ENCODE data around the gene VGLL4. TPM values are rescaled to one million over a fixed set of nuclear protein-coding genes. Genes with fewer than 3 reads are reported as not detected.
"Not testable (repeated sequence)": the region's sequence is repeated elsewhere in the genome, so short reads cannot be mapped to it uniquely, and the experiment has no call there.

The VGLL4 gene
- total and polyA plus RNA-seq, 5 donors from 2014 or later, result 8.5 to 16.3 (median 14.0) TPM

- Histone ChIP-seq H3K4me1 (ENCODE audit: control insufficient read depth, insufficient read depth, low read length, poor library complexity, severe bottlenecking) (no peaks in the 10 kb centered on the region), H3K27me3 (ENCODE audit: control insufficient read depth, insufficient read depth, low read length) (no peaks in the 10 kb centered on the region), H3K27ac (ENCODE audit: insufficient read depth, low read length, poor library complexity, severe bottlenecking) (no peak overlapping the region), H3K9me3 (ENCODE audit: control insufficient read depth in 2 of 2, low read length in 2 of 2) (no peaks in the 10 kb centered on the region), H3K36me3 (ENCODE audit: control insufficient read depth, insufficient read depth, low read length) (peaks cover 19% of the 10 kb centered on the region), H3K4me3 (ENCODE audit: low read depth, low read length) (no peak overlapping the region)
- DNase-seq, result no peak
- Mint-ChIP-seq H3K27ac (peak overlapping the region in 2 of 3 donors; percentile 15 to 26), H3K4me3 (no peak overlapping the region), H3K36me3 (peaks cover 38% of the 10 kb centered on the region), H3K9me3 (peaks cover 0 to 2% (median 0%) of the 10 kb centered on the region in 7 donors), H3K27me3 (no peaks in the 10 kb centered on the region), H3K4me1 (peaks cover 0 to 30% (median 18%) of the 10 kb centered on the region in 4 donors)
- ATAC-seq (ENCODE audit: low read depth in 2 of 2), result no peak
Observed at GRCh38 chr3:11602886-11603527, 40.7 kb downstream of the VGLL4 start.

DNA sequence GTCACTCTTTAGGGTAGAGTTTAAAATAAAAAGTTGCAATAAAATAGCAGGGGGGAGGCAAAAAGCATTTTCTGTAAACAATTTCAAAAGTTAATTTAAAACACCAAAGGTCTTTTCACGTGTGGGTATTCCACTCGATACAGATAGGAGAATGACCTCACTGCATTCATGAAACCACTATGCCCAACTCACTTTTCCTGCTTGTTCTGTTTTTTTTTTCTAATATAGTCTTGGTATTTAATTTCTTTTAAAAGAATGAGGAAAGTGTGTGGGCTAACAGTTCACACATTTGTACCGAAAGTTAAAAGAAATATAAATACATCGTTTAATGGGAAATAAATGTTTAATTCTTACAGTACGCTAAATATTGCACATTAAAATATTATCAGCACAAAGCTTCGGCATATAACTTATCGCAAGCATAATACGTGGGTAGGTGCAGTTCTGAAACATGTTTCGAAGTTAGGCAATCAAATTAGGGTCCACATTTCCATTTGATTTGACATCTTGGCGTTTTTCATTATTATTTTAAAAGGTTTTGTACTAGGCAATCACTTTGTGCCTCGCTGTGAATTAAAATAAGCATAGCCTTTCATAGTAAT, 41.4 kb downstream of the VGLL4 start:
- Histone ChIP-seq H3K4me1 (ENCODE audit: control insufficient read depth, insufficient read depth, low read length, poor library complexity, severe bottlenecking) (no peaks in the 10 kb centered on the region), H3K27ac (ENCODE audit: insufficient read depth, low read length, poor library complexity, severe bottlenecking) (peak overlapping the region; percentile 14), H3K9me3 (ENCODE audit: control insufficient read depth in 2 of 2, low read length in 2 of 2) (no peaks in the 10 kb centered on the region), H3K4me3 (ENCODE audit: low read depth, low read length) (no peak overlapping the region), H3K36me3 (ENCODE audit: control insufficient read depth, insufficient read depth, low read length) (peaks cover 19% of the 10 kb centered on the region), H3K27me3 (ENCODE audit: control insufficient read depth, insufficient read depth, low read length) (no peaks in the 10 kb centered on the region)
- H3K4me3 Mint-ChIP-seq, result no peak overlapping the region
- DNase-seq (no peak), ATAC-seq (ENCODE audit: low read depth in 2 of 2) (no peak)
- H3K36me3 Mint-ChIP-seq, result peaks cover 44% of the 10 kb centered on the region
- peaks cover 0 to 4% (median 0%) of the 10 kb centered on the region in 7 donors for H3K9me3 Mint-ChIP-seq
- H3K4me1 Mint-ChIP-seq, result peaks cover 0 to 29% (median 17%) of the 10 kb centered on the region in 4 donors
- H3K27me3 Mint-ChIP-seq, result no peaks in the 10 kb centered on the region
- no peak overlapping the region for H3K27ac Mint-ChIP-seq

DNA sequence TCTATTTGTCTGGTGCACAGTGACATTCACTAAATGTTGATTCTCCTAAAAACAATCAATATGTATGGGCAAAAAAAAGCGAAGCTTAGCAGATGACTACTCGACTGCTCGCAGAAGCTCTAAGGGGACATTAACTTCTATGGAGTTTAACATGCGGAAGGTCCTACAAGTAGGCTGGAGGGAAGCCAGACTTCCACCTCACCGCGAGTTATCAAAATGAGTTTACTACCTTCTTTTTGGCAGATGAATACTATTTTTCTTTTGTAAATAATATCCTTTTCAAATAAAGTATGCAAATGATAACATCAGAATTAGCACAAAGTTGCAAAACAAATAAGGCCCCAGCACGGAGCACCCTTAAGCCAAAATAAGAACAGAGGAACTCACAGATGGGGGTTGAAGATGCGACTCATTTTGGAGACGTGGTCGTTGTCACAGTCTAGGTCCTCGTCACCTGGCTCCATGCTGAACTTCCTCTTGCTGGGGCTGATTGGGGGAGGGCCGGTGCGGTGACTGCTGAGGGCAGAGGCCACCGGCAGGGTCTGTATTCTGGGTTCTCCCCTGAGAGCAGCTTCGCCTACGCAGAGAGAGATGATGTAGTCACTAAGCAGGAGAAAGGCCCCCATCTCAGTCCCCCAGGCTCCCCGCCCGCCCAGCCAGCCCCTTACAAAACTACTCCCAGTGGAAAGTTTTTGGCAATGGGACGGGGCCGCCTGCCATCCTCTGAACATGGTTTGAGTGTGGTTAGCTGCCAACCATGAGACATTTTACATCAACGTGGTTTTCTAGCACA, 42.1 kb downstream of the VGLL4 start:
- Histone ChIP-seq H3K36me3 (ENCODE audit: control insufficient read depth, insufficient read depth, low read length) (peaks cover 19% of the 10 kb centered on the region), H3K27me3 (ENCODE audit: control insufficient read depth, insufficient read depth, low read length) (no peaks in the 10 kb centered on the region), H3K9me3 (ENCODE audit: control insufficient read depth in 2 of 2, low read length in 2 of 2) (no peaks in the 10 kb centered on the region), H3K27ac (ENCODE audit: insufficient read depth, low read length, poor library complexity, severe bottlenecking) (peak overlapping the region; percentile 14), H3K4me3 (ENCODE audit: low read depth, low read length) (no peak overlapping the region), H3K4me1 (ENCODE audit: control insufficient read depth, insufficient read depth, low read length, poor library complexity, severe bottlenecking) (no peaks in the 10 kb centered on the region)
- ATAC-seq (ENCODE audit: low read depth in 2 of 2) (peak in 1 of 2 donors; percentile 47), DNase-seq (no peak)
- H3K36me3 Mint-ChIP-seq, result peaks cover 42% of the 10 kb centered on the region
- peaks cover 0 to 4% (median 0%) of the 10 kb centered on the region in 7 donors for H3K9me3 Mint-ChIP-seq
- no peak overlapping the region for H3K27ac Mint-ChIP-seq
- no peak overlapping the region for H3K4me3 Mint-ChIP-seq
- H3K27me3 Mint-ChIP-seq, result no peaks in the 10 kb centered on the region
- H3K4me1 Mint-ChIP-seq, result peaks cover 0 to 22% (median 15%) of the 10 kb centered on the region in 4 donors

DNA sequence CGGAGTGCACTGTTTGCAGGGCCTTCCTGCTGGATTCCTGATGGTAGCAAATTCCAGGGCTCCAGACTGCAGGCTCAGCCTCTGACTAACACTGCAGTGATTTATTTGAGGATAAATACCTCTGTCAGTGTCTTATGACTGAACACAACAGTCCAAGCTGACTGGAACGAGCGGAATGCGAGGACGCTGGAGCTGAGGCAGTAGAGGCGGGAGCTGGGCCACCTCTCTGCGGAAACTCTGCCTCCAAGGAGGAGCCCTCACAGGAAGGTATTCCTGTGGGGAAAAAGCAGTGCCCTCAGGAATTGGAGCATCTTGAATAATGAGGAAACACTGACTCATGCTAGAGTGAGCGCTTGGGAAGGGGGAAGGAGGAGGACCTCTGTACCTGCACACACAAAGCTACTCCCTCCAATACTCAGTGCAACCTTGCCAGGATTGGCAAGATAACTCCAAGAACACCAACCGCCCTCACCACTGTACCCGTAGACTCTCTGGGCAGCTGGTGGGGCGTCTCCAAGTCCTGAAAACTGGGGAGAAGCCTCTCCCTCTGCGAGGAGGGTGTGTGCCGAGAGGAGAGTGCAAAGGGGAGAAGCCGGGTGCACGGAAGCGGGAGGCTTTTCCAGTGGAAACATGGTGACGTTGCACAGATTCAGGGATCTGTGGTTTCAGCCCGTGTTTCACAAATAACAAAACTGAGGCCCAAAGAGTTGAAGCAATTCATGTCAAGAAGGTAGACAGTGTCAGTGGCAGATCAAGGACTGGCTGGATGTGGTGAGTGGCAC, 43.0 kb downstream of the VGLL4 start:
- Mint-ChIP-seq H3K27ac (peak overlapping the region in 1 of 3 donors; percentile 22), H3K4me1 (peaks cover 0 to 15% (median 14%) of the 10 kb centered on the region in 4 donors), H3K9me3 (peaks cover 0 to 4% (median 0%) of the 10 kb centered on the region in 7 donors), H3K4me3 (no peak overlapping the region), H3K36me3 (peaks cover 43% of the 10 kb centered on the region), H3K27me3 (no peaks in the 10 kb centered on the region)
- Histone ChIP-seq H3K27me3 (ENCODE audit: control insufficient read depth, insufficient read depth, low read length) (no peaks in the 10 kb centered on the region), H3K36me3 (ENCODE audit: control insufficient read depth, insufficient read depth, low read length) (peaks cover 19% of the 10 kb centered on the region), H3K4me1 (ENCODE audit: control insufficient read depth, insufficient read depth, low read length, poor library complexity, severe bottlenecking) (no peaks in the 10 kb centered on the region), H3K9me3 (ENCODE audit: control insufficient read depth in 2 of 2, low read length in 2 of 2) (no peaks in the 10 kb centered on the region), H3K4me3 (ENCODE audit: low read depth, low read length) (no peak overlapping the region), H3K27ac (ENCODE audit: insufficient read depth, low read length, poor library complexity, severe bottlenecking) (no peak overlapping the region)
- ATAC-seq (ENCODE audit: low read depth in 2 of 2), result no peak
- DNase-seq, result no peak

- peaks cover 20% of the 10 kb centered on the region for H3K36me3 ChIP-seq (ENCODE audit: control insufficient read depth, insufficient read depth, low read length)
- H3K27me3 ChIP-seq (ENCODE audit: control insufficient read depth, insufficient read depth, low read length), result no peaks in the 10 kb centered on the region
- Mint-ChIP-seq H3K4me3 (no peak overlapping the region), H3K4me1 (peaks cover 0 to 26% (median 17%) of the 10 kb centered on the region in 4 donors), H3K27me3 (no peaks in the 10 kb centered on the region), H3K36me3 (peaks cover 52% of the 10 kb centered on the region), H3K9me3 (peaks cover 0 to 4% (median 0%) of the 10 kb centered on the region in 7 donors), H3K27ac (peak overlapping the region in 1 of 3 donors; percentile 21)
- no peak overlapping the region for H3K4me3 ChIP-seq (ENCODE audit: low read depth, low read length)
- ATAC-seq (ENCODE audit: low read depth in 2 of 2) (no peak), DNase-seq (no peak)
- no peaks in the 10 kb centered on the region for H3K9me3 ChIP-seq (ENCODE audit: control insufficient read depth in 2 of 2, low read length in 2 of 2)
- H3K27ac ChIP-seq (ENCODE audit: insufficient read depth, low read length, poor library complexity, severe bottlenecking), result no peak overlapping the region
- H3K4me1 ChIP-seq (ENCODE audit: control insufficient read depth, insufficient read depth, low read length, poor library complexity, severe bottlenecking), result no peaks in the 10 kb centered on the region
Observed at GRCh38 chr3:11596387-11596786, 47.3 kb downstream of the VGLL4 start.

DNA sequence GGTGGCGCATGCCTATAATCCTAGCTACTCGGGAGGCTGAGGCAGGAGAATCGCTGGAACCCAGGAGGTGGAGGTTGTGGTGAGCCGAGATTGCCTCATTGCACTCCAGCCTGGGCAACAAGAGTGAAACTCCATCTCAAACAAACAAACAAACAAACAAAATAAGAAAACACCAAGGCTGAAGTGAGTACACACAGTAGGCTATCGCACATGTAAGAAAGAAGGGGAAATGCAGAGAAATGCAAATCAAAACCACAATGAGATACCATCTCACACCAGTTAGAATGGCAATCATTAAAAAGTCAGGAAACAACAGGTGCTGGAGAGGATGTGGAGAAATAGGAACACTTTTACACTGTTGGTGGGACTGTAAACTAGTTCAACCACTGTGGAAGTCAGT, 48.7 kb downstream of the VGLL4 start:
- Mint-ChIP-seq H3K36me3 (peaks cover 40% of the 10 kb centered on the region), H3K4me1 (peaks cover 5 to 33% (median 19%) of the 10 kb centered on the region in 4 donors)
- H3K4me3 ChIP-seq (ENCODE audit: low read depth, low read length); H3K36me3 ChIP-seq (ENCODE audit: control insufficient read depth, insufficient read depth, low read length); ATAC-seq (ENCODE audit: low read depth in 2 of 2); H3K4me1 ChIP-seq (ENCODE audit: control insufficient read depth, insufficient read depth, low read length, poor library complexity, severe bottlenecking); DNase-seq; H3K9me3 Mint-ChIP-seq; H3K9me3 ChIP-seq (ENCODE audit: control insufficient read depth in 2 of 2, low read length in 2 of 2); H3K27me3 Mint-ChIP-seq; H3K27ac ChIP-seq (ENCODE audit: insufficient read depth, low read length, poor library complexity, severe bottlenecking); H3K4me3 Mint-ChIP-seq; H3K27ac Mint-ChIP-seq; H3K27me3 ChIP-seq (ENCODE audit: control insufficient read depth, insufficient read depth, low read length): not testable (repeated sequence)

DNA sequence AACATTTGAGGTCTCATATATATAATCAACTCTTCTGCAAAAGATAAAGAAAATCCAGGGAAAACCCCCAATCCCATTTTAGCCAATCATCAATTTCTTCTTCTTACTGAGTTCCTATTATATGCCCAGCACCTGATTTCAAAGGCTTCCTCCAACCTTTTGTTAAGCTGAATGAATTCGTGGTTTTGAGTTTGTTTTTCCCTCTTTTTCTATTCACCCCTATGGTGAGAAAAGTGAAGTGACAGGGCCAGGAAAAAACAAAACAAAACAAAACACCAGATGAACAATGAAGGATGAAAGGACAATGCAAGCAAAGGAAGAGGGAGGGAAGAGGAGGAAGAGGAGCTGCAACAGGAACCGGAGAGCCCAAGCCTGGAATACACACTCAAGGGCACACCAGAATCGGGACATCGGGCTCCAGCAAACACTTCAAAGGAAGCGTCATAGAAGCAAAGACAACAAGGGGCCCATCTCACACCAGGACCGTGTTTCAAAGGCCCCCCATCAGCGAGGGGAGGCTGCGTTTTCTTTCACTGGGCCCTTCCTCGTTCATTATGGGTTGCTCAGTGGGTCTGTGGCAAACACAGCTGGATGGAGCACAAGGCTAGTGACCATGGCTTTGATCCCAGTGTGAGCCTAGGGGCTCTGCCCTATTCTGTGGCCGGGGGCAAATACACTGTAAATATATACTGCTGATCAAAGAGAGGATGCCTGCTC, 50.2 kb downstream of the VGLL4 start:
- H3K27me3 ChIP-seq (ENCODE audit: control insufficient read depth, insufficient read depth, low read length), result no peaks in the 10 kb centered on the region
- peaks cover 3% of the 10 kb centered on the region for H3K36me3 ChIP-seq (ENCODE audit: control insufficient read depth, insufficient read depth, low read length)
- Mint-ChIP-seq H3K9me3 (peaks cover 0 to 4% (median 0%) of the 10 kb centered on the region in 7 donors), H3K36me3 (peaks cover 39% of the 10 kb centered on the region), H3K4me3 (no peak overlapping the region), H3K27me3 (no peaks in the 10 kb centered on the region), H3K27ac (peak overlapping the region in 1 of 3 donors; percentile 3), H3K4me1 (peaks cover 5 to 40% (median 23%) of the 10 kb centered on the region in 4 donors)
- no peak overlapping the region for H3K27ac ChIP-seq (ENCODE audit: insufficient read depth, low read length, poor library complexity, severe bottlenecking)
- DNase-seq (no peak), ATAC-seq (ENCODE audit: low read depth in 2 of 2) (no peak)
- H3K4me1 ChIP-seq (ENCODE audit: control insufficient read depth, insufficient read depth, low read length, poor library complexity, severe bottlenecking), result no peaks in the 10 kb centered on the region
- no peaks in the 10 kb centered on the region for H3K9me3 ChIP-seq (ENCODE audit: control insufficient read depth in 2 of 2, low read length in 2 of 2)
- no peak overlapping the region for H3K4me3 ChIP-seq (ENCODE audit: low read depth, low read length)

Data from CD4-positive, CD25-positive, alpha-beta regulatory T cell (primary cell).